PC-9 (cell line): ENCODE data around the gene GSC2. TPM values are rescaled to one million over a fixed set of nuclear protein-coding genes. Genes with fewer than 3 reads are reported as not detected.

Source experiments
- BruUV-seq: library from RNA; stranded (reverse); fragments of 400-500 nt; replicated peaks from 2 replicates; lab custom pipeline; 2021; lab: Mats Ljungman, UMichigan
- CTCF ChIA-PET: fragments of 300-600 bp; sonication (Branson Sonifier 250); formaldehyde crosslinking; loops from one replicate; lab custom pipeline; 2022; ENCODE audit warnings: antibody characterized with exemption; lab: Charles Lee
- POLR2A ChIA-PET: fragments of 300-600 bp; sonication (Branson Sonifier 250); formaldehyde crosslinking; loops from one replicate; lab custom pipeline; 2022; ENCODE audit warnings: antibody characterized with exemption; ENCODE audit not compliant: unreplicated experiment; lab: Charles Lee
- DNase-seq, 2 experiments: peaks; one replicate each; pipeline versions ENCODE4 v3.0.0 to v3.0.0-alpha.2; 2015 to 2022; ENCODE audit warnings: mixed read lengths in 1 of 2
- H2AFZ ChIP-seq: fragments of 200-600 bp; sonication (generic); 2 replicates; pipeline ENCODE4 v1.8.1; 2017; ENCODE audit warnings: antibody characterized with exemption
- H3F3A ChIP-seq: fragments of 200-600 bp; sonication (generic); 2 replicates; pipeline ENCODE4 v1.8.1; 2017; ENCODE audit warnings: antibody characterized with exemption, mild to moderate bottlenecking, low read depth; ENCODE audit not compliant: insufficient read depth
- H3K27ac ChIP-seq: fragments of 200-600 bp; sonication (generic); 2 replicates; pipeline ENCODE4 v1.6.1; 2016; ENCODE audit warnings: mixed run types
- H3K27me3 ChIP-seq: fragments of 200-600 bp; sonication (generic); 2 replicates; pipeline ENCODE4 v1.6.1; 2016; ENCODE audit warnings: low read depth, mixed run types; ENCODE audit not compliant: insufficient read depth
- H3K36me3 ChIP-seq: fragments of 200-600 bp; sonication (generic); 2 replicates; pipeline ENCODE4 v1.6.1; 2016; ENCODE audit warnings: low read depth, mixed run types
- H3K4me1 ChIP-seq: fragments of 200-600 bp; sonication (generic); replicated peaks from 2 replicates; pipeline ENCODE4 v1.6.1; 2016; ENCODE audit warnings: mixed run types; ENCODE audit not compliant: insufficient read depth
- H3K4me2 ChIP-seq: fragments of 200-600 bp; sonication (generic); 2 replicates; pipeline ENCODE4 v1.6.1; 2017; ENCODE audit warnings: mixed run types
- H3K4me3 ChIP-seq: fragments of 200-600 bp; sonication (generic); 2 replicates; pipeline ENCODE4 v1.6.1; 2016; ENCODE audit warnings: mixed run types
- H3K79me2 ChIP-seq: fragments of 200-600 bp; sonication (generic); 2 replicates; pipeline ENCODE4 v1.6.1; 2017; ENCODE audit warnings: low read depth, mixed run types
- H3K9me2 ChIP-seq: fragments of 200-600 bp; sonication (generic); 2 replicates; pipeline ENCODE4 v1.8.1; 2017; ENCODE audit warnings: mild to moderate bottlenecking; ENCODE audit not compliant: insufficient read depth
- H3K9me3 ChIP-seq: fragments of 200-600 bp; sonication (generic); 2 replicates; pipeline ENCODE4 v1.8.1; 2016; ENCODE audit warnings: low read depth; ENCODE audit not compliant: insufficient read depth
- H4K20me1 ChIP-seq: fragments of 200-600 bp; sonication (generic); 2 replicates; pipeline ENCODE4 v1.8.1; 2017; ENCODE audit not compliant: insufficient read depth
- EZH2 ChIP-seq: fragments of 200-600 bp; sonication (generic); IDR thresholded peaks from 2 replicates; pipeline ENCODE4 v1.8.0; 2017; ENCODE audit warnings: antibody characterized with exemption, low read depth
- intact Hi-C: fragments of 100-400 bp; cut with micrococcal nuclease; formaldehyde crosslinking; loops from one replicate; pipeline ENCODE4 v1.10.0; 2022; ENCODE audit not compliant: unreplicated experiment
- total RNA-seq: library from RNA; stranded (reverse); gene quantifications from 2 replicates; pipeline ENCODE4 v1.2.3, GENCODE V29; 2021
- TF ChIP-seq, protein P1 (sequence below): fragments of 200-600 bp; sonication (generic); conservative IDR thresholded peaks from 2 replicates; pipeline ENCODE4 v1.6.1; 2017; ENCODE audit warnings: mixed run types, antibody characterized with exemption, mild to moderate bottlenecking, moderate library complexity

GSC2 gene
- total RNA-seq, 1 experiment from 2014 or later: not detected

DNA sequence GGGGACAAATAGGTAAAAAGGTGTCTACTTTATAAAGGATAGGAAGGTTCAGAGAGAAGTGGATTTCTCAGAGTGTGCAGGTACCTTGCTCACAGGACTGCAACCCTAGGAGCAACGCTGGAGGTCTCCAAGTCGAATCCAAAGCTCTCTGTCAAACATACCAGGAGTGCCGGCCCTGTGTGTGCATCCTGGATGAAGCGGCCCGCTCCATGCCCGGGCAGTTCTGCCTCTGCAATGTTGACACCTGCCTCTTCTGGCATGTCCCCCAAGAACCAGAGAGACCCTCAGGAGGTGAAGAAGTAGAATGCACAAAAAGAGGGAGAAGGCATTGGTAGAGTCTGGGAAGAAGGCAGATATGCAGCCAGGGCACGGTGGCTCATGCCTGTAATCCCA lies 22.1 kb downstream of the GSC2 start:
- Histone ChIP-seq H3K27me3 (no peaks in the 10 kb centered on the region), H4K20me1 (no peaks in the 10 kb centered on the region), H3K9me3 (no peaks in the 10 kb centered on the region), H3F3A (no peaks in the 10 kb centered on the region), H3K4me3 (no peak overlapping the region), H3K9me2 (no peaks in the 10 kb centered on the region), H3K27ac (no peak overlapping the region), H3K4me2 (no peak overlapping the region), H3K36me3 (no peaks in the 10 kb centered on the region), H3K4me1 (no peaks in the 10 kb centered on the region), H3K79me2 (no peaks in the 10 kb centered on the region), H2AFZ (no peak overlapping the region)
- ChIA-PET POLR2A (no interaction called here), CTCF (no interaction called here)
- intact Hi-C loops: no loop called here
- no TSS peak for BruUV-seq
- TF ChIP-seq EZH2: no peak
- TF ChIP-seq, protein P1, sequence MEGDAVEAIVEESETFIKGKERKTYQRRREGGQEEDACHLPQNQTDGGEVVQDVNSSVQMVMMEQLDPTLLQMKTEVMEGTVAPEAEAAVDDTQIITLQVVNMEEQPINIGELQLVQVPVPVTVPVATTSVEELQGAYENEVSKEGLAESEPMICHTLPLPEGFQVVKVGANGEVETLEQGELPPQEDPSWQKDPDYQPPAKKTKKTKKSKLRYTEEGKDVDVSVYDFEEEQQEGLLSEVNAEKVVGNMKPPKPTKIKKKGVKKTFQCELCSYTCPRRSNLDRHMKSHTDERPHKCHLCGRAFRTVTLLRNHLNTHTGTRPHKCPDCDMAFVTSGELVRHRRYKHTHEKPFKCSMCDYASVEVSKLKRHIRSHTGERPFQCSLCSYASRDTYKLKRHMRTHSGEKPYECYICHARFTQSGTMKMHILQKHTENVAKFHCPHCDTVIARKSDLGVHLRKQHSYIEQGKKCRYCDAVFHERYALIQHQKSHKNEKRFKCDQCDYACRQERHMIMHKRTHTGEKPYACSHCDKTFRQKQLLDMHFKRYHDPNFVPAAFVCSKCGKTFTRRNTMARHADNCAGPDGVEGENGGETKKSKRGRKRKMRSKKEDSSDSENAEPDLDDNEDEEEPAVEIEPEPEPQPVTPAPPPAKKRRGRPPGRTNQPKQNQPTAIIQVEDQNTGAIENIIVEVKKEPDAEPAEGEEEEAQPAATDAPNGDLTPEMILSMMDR: no peak
- DNase-seq: no peak

DNA sequence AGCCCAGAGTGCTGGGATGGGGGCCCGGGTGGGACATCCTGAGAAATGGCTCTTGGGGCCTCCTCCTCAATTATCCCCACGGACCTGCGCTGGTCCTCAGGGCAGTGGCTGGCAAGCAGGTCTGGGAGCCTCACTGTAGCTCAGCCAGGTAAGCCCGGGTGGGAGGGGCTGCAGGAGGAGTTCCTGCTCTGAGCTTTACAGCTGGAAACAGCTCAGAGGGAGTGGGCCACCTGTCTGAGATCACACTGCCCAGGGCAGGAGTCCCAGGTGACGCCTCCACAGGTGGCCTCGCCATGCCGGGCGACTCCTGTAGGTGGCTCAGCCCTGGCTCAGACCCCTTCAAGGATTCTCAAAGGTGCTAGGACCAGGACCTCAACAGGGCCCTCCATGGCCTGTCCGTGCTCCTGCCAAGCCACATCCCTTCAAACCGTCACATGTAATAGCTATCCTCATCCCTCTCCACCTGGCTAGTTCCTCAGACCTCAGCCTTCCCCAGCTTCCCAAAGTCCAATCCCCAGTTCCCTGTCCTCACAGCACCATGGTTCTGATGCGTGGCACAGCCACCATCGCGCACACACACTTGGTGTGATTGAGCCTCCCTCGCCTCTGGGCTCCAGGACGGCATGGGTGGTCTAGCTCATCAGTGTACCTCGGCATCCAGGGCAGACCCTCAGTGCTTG lies 22.6 kb downstream of the GSC2 start:
- Histone ChIP-seq H3K27me3 (no peaks in the 10 kb centered on the region), H4K20me1 (no peaks in the 10 kb centered on the region), H3K9me2 (no peaks in the 10 kb centered on the region), H3K4me2 (no peak overlapping the region), H3K4me1 (no peaks in the 10 kb centered on the region), H3F3A (no peaks in the 10 kb centered on the region), H3K27ac (no peak overlapping the region), H3K79me2 (no peaks in the 10 kb centered on the region), H3K4me3 (no peak overlapping the region), H2AFZ (no peak overlapping the region), H3K36me3 (no peaks in the 10 kb centered on the region), H3K9me3 (no peaks in the 10 kb centered on the region)
- POLR2A ChIA-PET: interaction anchor here (0.5 to 0.6 kb wide), 2 partner anchors 51 to 96 kb away, joined by 3 to 4 read pairs; no protein-coding TSS in a partner anchor
- CTCF ChIA-PET: no interaction called here
- BruUV-seq: no TSS peak
- no peak for DNase-seq
- TF ChIP-seq, protein P1: no peak
- no peak for TF ChIP-seq EZH2
- intact Hi-C loops: no loop called here

DNA sequence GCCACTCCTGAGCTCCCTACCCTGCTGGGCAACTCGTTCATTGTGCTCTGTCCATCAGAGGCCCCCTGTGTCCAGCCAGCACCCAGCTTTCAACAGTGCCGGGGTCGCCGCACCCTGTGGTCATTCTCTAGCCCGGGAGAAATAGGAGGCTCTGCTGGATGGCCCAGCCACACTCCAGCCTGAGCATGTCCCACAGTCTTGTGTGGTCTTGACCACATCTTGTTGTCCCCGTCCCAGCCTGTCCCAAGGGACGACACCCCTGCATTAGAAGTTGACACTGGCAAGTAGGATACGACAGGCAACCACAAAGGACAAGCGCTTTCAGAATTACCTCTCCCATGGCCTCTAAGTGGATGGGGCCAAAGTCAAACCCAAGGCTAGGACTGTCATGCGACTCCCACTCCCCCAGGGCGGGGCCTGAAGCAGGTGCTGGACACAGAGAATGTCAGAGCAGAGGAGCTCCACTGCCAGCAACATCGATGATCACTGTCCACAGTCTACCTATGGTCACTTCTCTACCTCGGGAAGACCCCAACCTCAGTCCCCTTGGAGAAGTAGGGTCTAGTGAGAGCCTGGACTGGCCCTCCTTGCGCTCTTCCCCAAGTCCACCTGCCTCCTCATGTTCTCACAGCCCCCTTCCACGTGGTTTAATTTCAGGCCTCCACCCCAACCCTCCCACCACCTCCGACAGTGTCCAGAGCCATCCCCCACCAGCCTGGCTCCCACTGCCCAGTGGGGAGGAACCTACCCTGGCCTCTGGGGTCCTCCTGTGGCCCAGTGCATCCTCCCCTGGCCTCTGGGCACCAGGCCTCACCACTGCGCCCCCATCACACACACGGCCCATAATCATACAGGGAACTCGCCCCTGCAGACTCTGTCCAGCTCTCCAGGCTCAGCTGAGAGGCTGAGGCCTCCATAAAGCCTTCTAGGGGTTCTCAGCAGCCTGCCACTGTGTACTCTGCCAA lies 23.5 kb downstream of the GSC2 start:
- H3K4me2 ChIP-seq: no peak overlapping the region
- no peaks in the 10 kb centered on the region for H3F3A ChIP-seq
- H3K9me2 ChIP-seq: no peaks in the 10 kb centered on the region
- no peak overlapping the region for H3K27ac ChIP-seq
- H3K36me3 ChIP-seq: no peaks in the 10 kb centered on the region
- no peak overlapping the region for H2AFZ ChIP-seq
- ChIA-PET CTCF (no interaction called here), POLR2A (interaction anchor here (0.6 kb wide), 1 partner anchor 95 kb away, joined by 3 read pairs; no protein-coding TSS in a partner anchor)
- H3K4me1 ChIP-seq: no peaks in the 10 kb centered on the region
- no peaks in the 10 kb centered on the region for H3K27me3 ChIP-seq
- no peak overlapping the region for H3K4me3 ChIP-seq
- peaks cover 2% of the 10 kb centered on the region; the same call in 1 of the 2 replicates for H3K79me2 ChIP-seq
- H3K9me3 ChIP-seq: no peaks in the 10 kb centered on the region
- intact Hi-C loops: no loop called here
- no peak for DNase-seq
- no TSS peak for BruUV-seq
- no peaks in the 10 kb centered on the region for H4K20me1 ChIP-seq
- no peak for TF ChIP-seq EZH2
- TF ChIP-seq, protein P1: no peak
